LNCaP clone FGC (cell line): ENCODE data around the gene VENTX.
"Not testable (repeated sequence)": the region's sequence is repeated elsewhere in the genome, so short reads cannot be mapped to it uniquely, and the experiment has no call there.

Experiments used
- DNase-seq: peaks from one replicate; pipeline ENCODE4 v3.0.0-alpha.2; 2011; ENCODE audit warnings: low read depth
- H3K4me3 ChIP-seq: 2 replicates; pipeline ENCODE4 v1.5.1; 2011; ENCODE audit warnings: mild to moderate bottlenecking, low read depth, low read length, control low read depth
- TF ChIP-seq, protein P1 (sequence below): IDR thresholded peaks from 2 replicates; pipeline ENCODE4 v1.5.1; 2012; ENCODE audit warnings: mild to moderate bottlenecking; ENCODE audit not compliant: control insufficient read depth, insufficient read depth; ENCODE audit errors: extremely low read depth

The VENTX gene

DNA sequence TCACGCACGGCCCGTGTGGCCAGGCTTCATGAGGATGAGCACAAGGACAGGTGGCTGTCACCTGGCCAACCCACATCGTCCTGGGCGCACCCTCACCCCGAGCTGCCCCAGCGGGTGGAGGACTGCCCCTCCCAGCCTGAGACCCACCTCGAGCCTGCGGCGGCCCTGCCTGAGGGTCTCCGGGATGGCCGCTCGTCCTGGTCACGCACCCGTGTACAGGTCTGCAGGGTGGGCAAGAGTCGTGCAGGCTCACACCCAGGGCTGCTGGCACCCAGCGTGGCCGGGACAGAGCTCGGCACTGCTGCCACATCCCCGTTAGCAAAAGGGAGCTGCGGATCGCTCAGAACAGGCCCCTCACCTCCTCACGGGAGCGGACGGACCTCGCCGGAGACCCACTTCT, 22.1 kb upstream of the VENTX start:
- TF ChIP-seq, protein P1, sequence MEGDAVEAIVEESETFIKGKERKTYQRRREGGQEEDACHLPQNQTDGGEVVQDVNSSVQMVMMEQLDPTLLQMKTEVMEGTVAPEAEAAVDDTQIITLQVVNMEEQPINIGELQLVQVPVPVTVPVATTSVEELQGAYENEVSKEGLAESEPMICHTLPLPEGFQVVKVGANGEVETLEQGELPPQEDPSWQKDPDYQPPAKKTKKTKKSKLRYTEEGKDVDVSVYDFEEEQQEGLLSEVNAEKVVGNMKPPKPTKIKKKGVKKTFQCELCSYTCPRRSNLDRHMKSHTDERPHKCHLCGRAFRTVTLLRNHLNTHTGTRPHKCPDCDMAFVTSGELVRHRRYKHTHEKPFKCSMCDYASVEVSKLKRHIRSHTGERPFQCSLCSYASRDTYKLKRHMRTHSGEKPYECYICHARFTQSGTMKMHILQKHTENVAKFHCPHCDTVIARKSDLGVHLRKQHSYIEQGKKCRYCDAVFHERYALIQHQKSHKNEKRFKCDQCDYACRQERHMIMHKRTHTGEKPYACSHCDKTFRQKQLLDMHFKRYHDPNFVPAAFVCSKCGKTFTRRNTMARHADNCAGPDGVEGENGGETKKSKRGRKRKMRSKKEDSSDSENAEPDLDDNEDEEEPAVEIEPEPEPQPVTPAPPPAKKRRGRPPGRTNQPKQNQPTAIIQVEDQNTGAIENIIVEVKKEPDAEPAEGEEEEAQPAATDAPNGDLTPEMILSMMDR: no peak
- H3K4me3 ChIP-seq: no peak overlapping the region
- DNase-seq: no peak

DNA sequence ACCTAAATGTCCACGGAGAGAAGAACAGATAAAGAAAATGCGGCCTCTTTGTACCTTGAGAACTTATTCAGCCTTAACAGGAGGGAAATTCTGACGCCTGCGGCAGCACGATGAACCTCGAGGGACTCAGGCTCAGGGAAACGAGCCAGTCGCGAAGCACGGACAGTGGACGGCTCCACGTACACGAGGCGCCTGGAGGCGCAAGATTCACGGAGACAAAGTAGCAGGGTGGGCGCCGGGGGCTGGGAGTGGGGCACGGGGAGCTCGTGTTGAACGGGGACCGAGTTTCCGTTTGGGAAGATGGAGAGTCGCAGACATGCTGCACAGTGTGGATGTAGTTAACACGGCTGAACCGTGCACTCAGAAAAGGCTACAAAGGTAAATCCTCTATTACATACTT, 20.9 kb upstream of the VENTX start:
- DNase-seq: no peak
- TF ChIP-seq, protein P1: no peak
- H3K4me3 ChIP-seq: no peak overlapping the region

DNA sequence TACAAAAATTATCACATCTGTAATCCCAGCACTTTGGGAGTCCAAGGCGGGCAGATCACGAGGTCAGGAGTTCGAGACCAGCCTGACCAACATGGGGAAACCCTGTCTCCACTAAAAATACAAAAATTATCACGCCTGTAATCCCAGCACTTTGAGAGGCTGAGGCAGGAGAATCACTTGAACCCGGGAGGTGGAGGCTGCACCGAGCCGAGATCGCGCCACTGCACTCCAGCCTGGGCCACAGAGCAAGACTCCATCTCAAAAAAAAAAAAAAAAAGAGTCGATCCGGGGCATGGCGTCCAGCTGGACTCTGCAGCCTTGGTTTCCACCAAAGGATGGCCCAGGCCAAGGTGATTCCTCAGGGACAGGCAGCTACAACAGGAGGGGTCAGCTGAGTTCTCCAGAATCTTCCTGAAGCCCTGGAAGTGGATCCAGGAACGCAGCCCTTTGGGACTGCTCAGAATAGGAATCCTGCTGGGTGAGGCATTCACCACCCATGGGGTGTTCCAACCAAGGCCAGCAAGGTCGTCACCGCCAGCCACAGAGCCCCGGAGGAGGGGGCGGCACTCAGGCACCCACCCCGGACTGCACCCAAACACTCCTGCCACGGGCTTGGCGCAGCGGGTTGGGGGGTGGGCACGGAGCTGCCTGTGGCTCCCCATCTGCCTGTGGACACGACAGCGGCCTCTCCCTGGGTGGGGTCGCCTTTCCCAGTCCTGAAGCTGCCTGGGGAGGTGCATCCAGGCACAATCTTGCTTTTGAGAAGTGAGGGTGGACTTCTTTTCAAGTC, 19.7 kb upstream of the VENTX start:
- TF ChIP-seq, protein P1: no peak
- DNase-seq: no peak
- no peak overlapping the region for H3K4me3 ChIP-seq

DNA sequence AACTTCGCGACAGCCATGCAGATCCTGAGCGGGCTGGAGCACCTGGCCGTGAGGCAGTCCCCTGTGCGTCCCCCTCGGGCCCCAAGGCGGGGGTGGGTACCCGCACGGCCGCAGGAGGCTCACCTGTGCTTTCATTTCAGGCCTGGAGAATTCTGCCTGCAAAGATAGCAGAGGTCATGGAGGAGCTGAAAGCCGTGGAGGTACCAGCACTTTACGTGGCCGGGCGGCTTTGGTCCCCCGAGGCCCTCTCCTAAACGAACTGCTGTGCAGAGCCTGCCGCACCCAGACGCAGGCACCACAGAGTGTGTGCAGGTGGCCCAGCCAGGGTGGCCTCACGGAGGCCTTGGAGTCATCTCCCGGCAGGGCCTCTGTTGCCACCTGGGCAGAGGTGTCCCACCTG, 18.8 kb upstream of the VENTX start:
- DNase-seq: no peak
- TF ChIP-seq, protein P1: no peak
- H3K4me3 ChIP-seq: no peak overlapping the region

DNA sequence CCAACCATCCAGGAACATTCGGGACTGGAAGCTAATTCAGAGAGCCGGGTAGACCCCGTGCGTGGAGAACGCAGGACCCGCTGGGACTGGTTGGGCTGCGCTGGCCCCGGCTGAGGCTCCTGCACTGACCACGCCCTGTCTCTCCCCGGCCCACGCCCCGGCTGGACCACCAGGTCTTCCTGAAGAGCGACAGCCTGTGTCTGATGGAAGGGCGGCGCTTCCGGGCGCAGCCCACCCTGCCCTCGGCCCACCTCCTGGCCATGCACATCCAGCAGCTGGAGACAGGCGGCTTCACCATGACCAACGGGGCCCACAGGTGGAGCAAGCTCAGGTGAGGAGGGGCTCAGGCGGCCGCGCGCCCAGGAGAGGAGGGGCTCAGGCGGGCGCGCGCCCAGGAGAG, 17.9 kb upstream of the VENTX start:
- TF ChIP-seq, protein P1: no peak
- no peak for DNase-seq
- no peak overlapping the region for H3K4me3 ChIP-seq

DNA sequence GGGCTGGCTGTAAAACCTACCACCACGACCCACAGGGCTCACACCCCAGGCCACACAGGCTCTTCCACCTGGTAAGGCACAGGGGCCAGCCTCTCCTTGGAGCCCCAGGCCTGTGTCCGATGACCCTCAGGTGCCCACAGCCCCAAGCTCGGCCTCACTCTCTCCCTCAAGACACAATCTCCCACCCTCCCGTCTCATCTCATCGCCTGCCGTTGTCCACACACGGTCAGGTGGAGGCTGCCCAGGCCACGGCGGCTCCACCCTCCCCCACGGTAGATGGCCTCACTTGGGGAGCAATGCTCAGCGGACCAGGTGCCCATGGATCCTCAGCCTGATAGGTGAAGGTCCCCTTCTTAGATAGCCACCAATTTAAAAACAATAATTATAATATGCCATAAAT, 16.3 kb upstream of the VENTX start:
- TF ChIP-seq, protein P1: no peak
- no peak for DNase-seq
- H3K4me3 ChIP-seq: no peak overlapping the region

DNA sequence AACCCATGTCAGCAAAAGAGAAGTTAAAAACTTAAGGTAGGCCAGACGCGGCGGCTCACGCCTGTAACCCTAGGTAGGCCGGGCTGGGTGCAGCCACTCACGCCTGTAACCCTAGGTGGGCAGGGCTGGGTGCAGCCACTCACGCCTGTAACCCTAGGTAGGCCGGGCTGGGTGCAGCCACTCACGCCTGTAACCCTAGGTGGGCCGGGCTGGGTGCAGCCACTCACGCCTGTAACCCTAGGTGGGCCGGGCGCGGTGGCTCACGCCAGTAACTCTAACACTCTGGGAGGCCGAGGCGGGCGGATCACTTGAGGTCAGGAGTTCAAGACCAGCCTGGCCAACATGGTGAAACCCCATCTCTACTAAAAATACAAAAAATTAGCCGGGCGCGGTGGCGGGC, 15.9 kb upstream of the VENTX start:
- not testable (repeated sequence) for DNase-seq, H3K4me3 ChIP-seq
